Stimulated activated CD8-positive, alpha-beta memory T cell treated with anti-CD3 and anti-CD28 coated beads, Interleukin-2, amount 100 ng/mL, for 1 hour (primary cell): ENCODE results near the gene TMEM59.

ENCODE experiments used
- DNase-seq, 2 donors: peaks; one replicate each; pipeline ENCODE4 v3.0.0-alpha.2; 2020; ENCODE audit warnings: low read depth in 2 of 2

The TMEM59 gene

DNA sequence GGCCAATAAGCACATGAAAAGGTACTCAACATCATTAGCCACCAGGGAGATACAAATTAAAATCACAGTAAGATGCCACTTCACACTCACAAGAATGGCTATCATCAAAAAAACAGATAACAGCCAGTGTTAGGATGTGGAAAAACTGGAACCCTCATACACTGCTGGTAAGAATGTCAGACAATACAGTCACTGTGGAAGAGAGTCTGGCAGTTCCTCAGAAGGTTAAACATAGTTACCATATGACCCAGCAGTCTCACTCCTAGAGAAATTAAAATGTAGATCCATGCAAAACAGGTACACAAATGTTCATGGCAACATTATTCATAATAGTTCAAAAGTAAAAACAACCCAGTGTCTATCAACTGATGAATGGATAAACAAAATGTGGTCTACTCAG lies 68.3 kb downstream of the TMEM59 start:
- DNase-seq: no peak

DNA sequence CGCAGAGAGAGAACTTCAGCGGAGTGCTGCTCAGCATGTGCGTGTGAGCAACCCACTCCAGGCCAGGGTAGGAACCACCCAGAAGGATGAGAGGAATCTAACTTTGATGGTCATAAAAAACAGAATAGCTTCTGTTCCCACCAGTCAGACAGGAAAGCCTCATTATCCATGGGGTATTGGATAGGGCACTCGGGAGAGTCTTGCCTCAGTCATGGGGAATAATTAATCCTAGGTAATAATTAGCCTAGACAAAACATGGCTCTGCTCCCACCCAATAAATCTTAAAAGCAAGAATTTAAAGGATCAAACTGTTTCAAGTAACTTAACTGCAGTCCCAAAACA lies 70.3 kb downstream of the TMEM59 start:
- DNase-seq: no peak

DNA sequence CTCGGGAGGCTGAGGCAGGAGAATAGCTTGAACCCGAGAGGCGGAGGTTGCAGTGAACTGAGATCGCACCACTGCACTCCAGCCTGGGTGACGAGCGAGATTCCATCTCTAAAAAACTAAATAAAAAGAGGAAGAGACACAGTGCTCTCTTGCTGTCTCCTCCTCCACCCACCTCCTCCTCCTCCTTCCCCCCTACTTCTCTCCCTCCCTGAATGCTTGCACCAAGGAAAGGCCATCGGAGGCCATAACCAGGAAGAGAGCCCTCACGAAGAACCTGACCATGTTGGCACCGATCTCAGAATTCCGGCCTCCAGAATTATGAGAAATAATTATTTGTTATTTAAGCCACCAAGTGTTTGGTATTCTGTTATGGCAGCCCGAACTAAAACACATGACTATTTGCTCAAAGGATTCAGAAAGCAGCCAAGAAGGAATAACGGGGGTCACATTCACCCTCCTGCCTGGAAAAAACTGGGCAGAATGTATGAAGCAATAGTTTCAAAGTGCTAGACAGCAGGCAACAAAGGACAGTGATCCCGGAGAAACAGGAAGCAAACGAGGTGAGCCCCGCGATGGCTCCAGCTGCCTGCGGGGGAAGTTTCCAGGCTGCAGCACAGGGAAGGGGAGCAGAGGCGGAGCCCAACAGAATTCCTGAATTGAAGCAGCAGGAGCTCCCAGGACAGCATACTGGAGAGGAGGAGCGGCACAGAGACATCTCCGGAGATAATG lies 70.8 kb downstream of the TMEM59 start:
- no peak for DNase-seq

DNA sequence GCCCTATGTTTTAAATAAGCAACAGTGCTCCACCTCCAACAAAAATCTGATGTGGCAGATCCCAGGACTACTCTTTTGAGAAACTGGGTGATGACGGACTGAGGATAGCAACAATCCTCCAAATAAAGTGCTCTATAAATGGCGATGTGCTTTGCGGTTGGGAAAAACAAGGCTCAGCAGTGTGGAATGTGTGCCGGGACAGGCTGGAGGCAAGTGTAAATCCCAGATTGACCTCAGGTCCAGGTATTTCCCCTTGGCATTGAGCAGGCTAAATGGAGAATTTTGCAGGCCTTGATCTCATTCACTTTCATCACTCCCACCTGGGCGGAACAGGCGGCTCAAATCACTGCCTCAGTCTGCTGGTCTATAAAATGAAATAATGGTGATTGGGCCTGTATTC lies 71.8 kb downstream of the TMEM59 start:
- no peak for DNase-seq

DNA sequence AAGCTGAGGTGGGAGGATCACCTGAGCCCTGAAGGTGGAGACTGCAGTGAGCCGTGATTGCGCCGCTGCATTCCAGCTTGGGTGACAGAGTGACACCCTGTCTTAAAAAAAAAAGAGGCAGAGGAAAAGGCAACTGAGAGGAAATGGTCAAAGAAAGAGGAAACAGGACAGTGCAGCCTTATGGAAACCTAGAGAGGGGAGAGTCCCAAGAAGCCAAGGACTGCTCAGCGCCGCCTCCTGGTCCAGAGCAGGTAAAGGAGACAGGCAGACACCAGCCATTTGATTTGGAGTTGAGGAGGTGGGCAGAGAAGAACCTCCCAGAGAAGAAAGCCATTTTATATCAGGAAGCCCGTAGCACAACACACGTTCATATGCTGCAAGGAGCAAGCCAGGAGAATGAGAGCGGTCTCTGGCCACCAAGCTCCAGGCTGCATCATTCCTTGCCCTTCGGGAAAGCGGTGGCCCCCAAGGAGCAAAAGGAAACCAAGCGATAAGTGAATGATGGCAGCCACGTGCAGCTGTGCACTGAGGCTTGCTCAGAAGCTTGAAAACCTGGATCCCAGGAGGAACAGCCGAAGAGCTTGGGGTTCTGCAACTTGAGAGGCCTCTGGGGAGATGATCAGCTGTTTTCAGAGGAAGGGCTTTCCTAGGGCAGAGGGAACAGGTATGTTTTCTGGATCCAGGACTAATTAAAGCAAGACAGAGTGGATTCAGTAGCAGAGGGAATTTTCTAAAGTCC lies 73.1 kb downstream of the TMEM59 start:
- no peak for DNase-seq
